Measurements from ENCODE around the gene TBPL1. TPM values are rescaled to one million over a fixed set of nuclear protein-coding genes. Genes with fewer than 3 reads are reported as not detected.

TBPL1 gene
- total and polyA plus RNA-seq, 4 donors, result 5.4 to 34.6 (median 11.5) TPM

GRCh38 chr6:133989525-133989924 lies 36.5 kb downstream of the TBPL1 start:
- TF ChIP-seq JUND (IDR thresholded peaks at IDR 0.05), result no peak
- TF ChIP-seq RXRA (IDR thresholded peaks at IDR 0.05), result no peak
- TF ChIP-seq REST (IDR thresholded peaks at IDR 0.05), result no peak
- TF ChIP-seq ATF3 (IDR thresholded peaks at IDR 0.05), result no peak
- Histone ChIP-seq H3K27me3 (ENCODE audit: control insufficient read depth in 4 of 4, insufficient read depth in 4 of 4, low read length in 3 of 4) (no peaks in the 10 kb centered on the region), H3K36me3 (ENCODE audit: control insufficient read depth in 4 of 4, insufficient read depth in 3 of 4, low read depth in 1 of 4, low read length in 3 of 4) (peaks cover 0 to 24% (median 7%) of the 10 kb centered on the region in 4 donors), H3K9ac (ENCODE audit: low read depth in 1 of 2, low read length in 2 of 2) (no peak overlapping the region), H3K4me3 (ENCODE audit: low read depth in 1 of 3, low read length in 3 of 3) (no peak overlapping the region), H3K27ac (ENCODE audit: low read depth in 1 of 2, low read length in 2 of 2) (no peak overlapping the region), H3K4me1 (ENCODE audit: control insufficient read depth in 4 of 4, insufficient read depth in 4 of 4, low read length in 3 of 4) (no peaks in the 10 kb centered on the region), H3K9me3 (ENCODE audit: control insufficient read depth in 4 of 4, low read length in 3 of 4) (no peaks in the 10 kb centered on the region)
- 94% methylated on average over 2 of the region's 2 CpGs for WGBS
- DNase-seq (ENCODE audit: low spot score), result no peak

DNA sequence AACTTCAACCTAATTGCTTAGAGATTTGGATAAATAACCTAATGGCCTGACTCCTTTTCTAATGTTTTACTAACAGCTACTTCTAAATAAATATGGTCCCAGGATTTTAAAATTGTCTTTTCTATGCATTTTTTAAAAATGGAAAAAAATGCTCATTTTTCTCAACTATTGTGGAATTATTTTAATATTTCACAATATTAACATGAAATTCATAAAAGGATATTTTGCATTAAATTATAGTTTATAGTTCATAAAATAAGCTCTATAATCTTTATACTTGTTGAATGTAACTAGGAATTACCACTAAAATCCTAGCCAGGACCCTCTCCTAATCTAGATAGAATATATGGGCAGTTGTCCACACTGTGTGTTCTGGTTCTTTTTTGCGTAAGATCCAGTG lies 37.3 kb downstream of the TBPL1 start:
- no peak for DNase-seq (ENCODE audit: low spot score)
- H3K9ac ChIP-seq (ENCODE audit: low read depth in 1 of 2, low read length in 2 of 2), result no peak overlapping the region
- H3K36me3 ChIP-seq (ENCODE audit: control insufficient read depth in 4 of 4, insufficient read depth in 3 of 4, low read depth in 1 of 4, low read length in 3 of 4), result peaks cover 0 to 21% (median 7%) of the 10 kb centered on the region in 4 donors
- no peak for TF ChIP-seq HNF4A (conservative IDR thresholded peaks at IDR 0.05)
- TF ChIP-seq MAX (IDR thresholded peaks at IDR 0.05), result no peak
- no peak for TF ChIP-seq NR2F2 (IDR thresholded peaks at IDR 0.05)
- TF ChIP-seq HNF4G (IDR thresholded peaks at IDR 0.05), result no peak
- H3K27ac ChIP-seq (ENCODE audit: low read depth in 1 of 2, low read length in 2 of 2), result no peak overlapping the region
- H3K27me3 ChIP-seq (ENCODE audit: control insufficient read depth in 4 of 4, insufficient read depth in 4 of 4, low read length in 3 of 4), result no peaks in the 10 kb centered on the region
- H3K9me3 ChIP-seq (ENCODE audit: control insufficient read depth in 4 of 4, low read length in 3 of 4), result no peaks in the 10 kb centered on the region
- H3K4me1 ChIP-seq (ENCODE audit: control insufficient read depth in 4 of 4, insufficient read depth in 4 of 4, low read length in 3 of 4), result no peaks in the 10 kb centered on the region
- H3K4me3 ChIP-seq (ENCODE audit: low read depth in 1 of 3, low read length in 3 of 3), result no peak overlapping the region
- WGBS, result 97% methylated on average over 1 of the region's 1 CpG

GRCh38 chr6:133991096-133991593 lies 38.1 kb downstream of the TBPL1 start:
- WGBS, result 83% methylated on average over 2 of the region's 2 CpGs
- Histone ChIP-seq H3K4me3 (ENCODE audit: low read depth in 1 of 3, low read length in 3 of 3) (no peak overlapping the region), H3K9ac (ENCODE audit: low read depth in 1 of 2, low read length in 2 of 2) (no peak overlapping the region), H3K27me3 (ENCODE audit: control insufficient read depth in 4 of 4, insufficient read depth in 4 of 4, low read length in 3 of 4) (no peaks in the 10 kb centered on the region), H3K36me3 (ENCODE audit: control insufficient read depth in 4 of 4, insufficient read depth in 3 of 4, low read depth in 1 of 4, low read length in 3 of 4) (peaks cover 0 to 14% (median 4%) of the 10 kb centered on the region in 4 donors), H3K4me1 (ENCODE audit: control insufficient read depth in 4 of 4, insufficient read depth in 4 of 4, low read length in 3 of 4) (no peaks in the 10 kb centered on the region), H3K27ac (ENCODE audit: low read depth in 1 of 2, low read length in 2 of 2) (no peak overlapping the region), H3K9me3 (ENCODE audit: control insufficient read depth in 4 of 4, low read length in 3 of 4) (no peaks in the 10 kb centered on the region)
- DNase-seq (ENCODE audit: low spot score), result no peak
- peak; percentile 73 to 84 for TF ChIP-seq JUND (IDR thresholded peaks at IDR 0.05)
- peak; percentile 20 for TF ChIP-seq ATF3 (IDR thresholded peaks at IDR 0.05)
- TF ChIP-seq FOXA2 (IDR thresholded peaks at IDR 0.05), result peak; percentile 18
- TF ChIP-seq MAX (IDR thresholded peaks at IDR 0.05), result no peak

Data from liver (tissue), 9 donors.